ENCODE results near the gene UTY.
A peak's percentile ranks its signal among the peaks of the same experiment; 100 is the strongest.

The UTY gene

GRCh38 chrY:13435206-13435967 lies 44.4 kb downstream of the UTY start:
- Mint-ChIP-seq H3K27ac (peak overlapping the region; percentile 92), H3K4me1 (ENCODE audit: low read depth) (peaks cover 56% of the 10 kb centered on the region), H3K27me3 (no peaks in the 10 kb centered on the region), H3K9me3 (peaks cover 11% of the 10 kb centered on the region), H3K36me3 (ENCODE audit: low read depth) (peaks cover 51% of the 10 kb centered on the region), H3K4me3 (peak overlapping the region; percentile 84)

- H3K4me3 Mint-ChIP-seq: peak overlapping the region; percentile 5
- H3K36me3 Mint-ChIP-seq (ENCODE audit: low read depth): peaks cover 73% of the 10 kb centered on the region
- peaks cover 63% of the 10 kb centered on the region for H3K4me1 Mint-ChIP-seq (ENCODE audit: low read depth)
- H3K9me3 Mint-ChIP-seq: peaks cover 25% of the 10 kb centered on the region
- peak overlapping the region; percentile 82 for H3K27ac Mint-ChIP-seq
- no peaks in the 10 kb centered on the region for H3K27me3 Mint-ChIP-seq
These were observed 47.4 kb downstream of the UTY start for GRCh38 chrY:13432293-13433025.

GRCh38 chrY:13429551-13429950 lies 50.3 kb downstream of the UTY start:
- H3K36me3 Mint-ChIP-seq (ENCODE audit: low read depth): peaks cover 94% of the 10 kb centered on the region
- H3K9me3 Mint-ChIP-seq: peaks cover 35% of the 10 kb centered on the region
- no peak overlapping the region for H3K27ac Mint-ChIP-seq

GRCh38 chrY:13423281-13423732 lies 56.5 kb downstream of the UTY start:
- Mint-ChIP-seq H3K36me3 (ENCODE audit: low read depth) (peaks cover 59% of the 10 kb centered on the region), H3K4me1 (ENCODE audit: low read depth) (peaks cover 69% of the 10 kb centered on the region), H3K27me3 (no peaks in the 10 kb centered on the region), H3K4me3 (no peak overlapping the region), H3K27ac (no peak overlapping the region), H3K9me3 (peaks cover 16% of the 10 kb centered on the region)

More at GRCh38 chrY:13429551-13429950, 50.3 kb downstream of the UTY start:
- peaks cover 60% of the 10 kb centered on the region for H3K4me1 Mint-ChIP-seq (ENCODE audit: low read depth)
- H3K4me3 Mint-ChIP-seq: no peak overlapping the region
- H3K27me3 Mint-ChIP-seq: no peaks in the 10 kb centered on the region

- Mint-ChIP-seq H3K4me1 (ENCODE audit: low read depth) (peaks cover 44% of the 10 kb centered on the region), H3K27ac (peak overlapping the region; percentile 71), H3K9me3 (no peaks in the 10 kb centered on the region), H3K27me3 (no peaks in the 10 kb centered on the region), H3K36me3 (ENCODE audit: low read depth) (peaks cover 11% of the 10 kb centered on the region), H3K4me3 (no peak overlapping the region)
These were observed 62.8 kb downstream of the UTY start for GRCh38 chrY:13416869-13417661.

GRCh38 chrY:13415556-13415955 lies 64.3 kb downstream of the UTY start:
- Mint-ChIP-seq H3K4me3 (no peak overlapping the region), H3K9me3 (no peaks in the 10 kb centered on the region), H3K36me3 (ENCODE audit: low read depth) (peaks cover 11% of the 10 kb centered on the region), H3K27me3 (no peaks in the 10 kb centered on the region), H3K27ac (no peak overlapping the region), H3K4me1 (ENCODE audit: low read depth) (peaks cover 47% of the 10 kb centered on the region)

GRCh38 chrY:13398876-13399275 lies 81.0 kb downstream of the UTY start:
- peaks cover 4% of the 10 kb centered on the region for H3K4me1 Mint-ChIP-seq (ENCODE audit: low read depth)
- H3K27me3 Mint-ChIP-seq: no peaks in the 10 kb centered on the region
- no peak overlapping the region for H3K27ac Mint-ChIP-seq
- no peak overlapping the region for H3K4me3 Mint-ChIP-seq
- peaks cover 10% of the 10 kb centered on the region for H3K36me3 Mint-ChIP-seq (ENCODE audit: low read depth)
- no peaks in the 10 kb centered on the region for H3K9me3 Mint-ChIP-seq

GRCh38 chrY:13381110-13381683 lies 98.6 kb downstream of the UTY start:
- Mint-ChIP-seq H3K27me3 (no peaks in the 10 kb centered on the region), H3K27ac (peak overlapping the region; percentile 49), H3K4me1 (ENCODE audit: low read depth) (peaks cover 22% of the 10 kb centered on the region), H3K36me3 (ENCODE audit: low read depth) (peaks cover 29% of the 10 kb centered on the region), H3K4me3 (no peak overlapping the region), H3K9me3 (no peaks in the 10 kb centered on the region)

- peaks cover 7% of the 10 kb centered on the region for H3K36me3 Mint-ChIP-seq (ENCODE audit: low read depth)
- H3K4me3 Mint-ChIP-seq: peak overlapping the region; percentile 62
- no peaks in the 10 kb centered on the region for H3K9me3 Mint-ChIP-seq
- peak overlapping the region; percentile 79 for H3K27ac Mint-ChIP-seq
- H3K4me1 Mint-ChIP-seq (ENCODE audit: low read depth): peaks cover 21% of the 10 kb centered on the region
- H3K27me3 Mint-ChIP-seq: no peaks in the 10 kb centered on the region
These were observed 108.7 kb downstream of the UTY start for GRCh38 chrY:13370868-13371800.

- Mint-ChIP-seq H3K9me3 (no peaks in the 10 kb centered on the region), H3K36me3 (ENCODE audit: low read depth) (peaks cover 7% of the 10 kb centered on the region), H3K4me3 (peak overlapping the region; percentile 62), H3K4me1 (ENCODE audit: low read depth) (peaks cover 21% of the 10 kb centered on the region), H3K27me3 (no peaks in the 10 kb centered on the region), H3K27ac (peak overlapping the region; percentile 79)
These were observed 109.6 kb downstream of the UTY start for GRCh38 chrY:13370245-13370644.

- H3K9me3 Mint-ChIP-seq: no peaks in the 10 kb centered on the region
- no peak overlapping the region for H3K27ac Mint-ChIP-seq
- H3K4me1 Mint-ChIP-seq (ENCODE audit: low read depth): peaks cover 23% of the 10 kb centered on the region
- H3K27me3 Mint-ChIP-seq: no peaks in the 10 kb centered on the region
- no peak overlapping the region for H3K4me3 Mint-ChIP-seq
- H3K36me3 Mint-ChIP-seq (ENCODE audit: low read depth): peaks cover 7% of the 10 kb centered on the region
These were observed 111.4 kb downstream of the UTY start for GRCh38 chrY:13368513-13368845.

GRCh38 chrY:13363641-13364040 lies 116.2 kb downstream of the UTY start:
- Mint-ChIP-seq H3K27ac (no peak overlapping the region), H3K27me3 (no peaks in the 10 kb centered on the region), H3K36me3 (ENCODE audit: low read depth) (peaks cover 10% of the 10 kb centered on the region), H3K9me3 (no peaks in the 10 kb centered on the region), H3K4me3 (no peak overlapping the region), H3K4me1 (ENCODE audit: low read depth) (peaks cover 25% of the 10 kb centered on the region)

- peaks cover 28% of the 10 kb centered on the region for H3K4me1 Mint-ChIP-seq (ENCODE audit: low read depth)
- peaks cover 8% of the 10 kb centered on the region for H3K36me3 Mint-ChIP-seq (ENCODE audit: low read depth)
- no peak overlapping the region for H3K27ac Mint-ChIP-seq
- H3K9me3 Mint-ChIP-seq: no peaks in the 10 kb centered on the region
- no peak overlapping the region for H3K4me3 Mint-ChIP-seq
- H3K27me3 Mint-ChIP-seq: no peaks in the 10 kb centered on the region
These were observed 117.2 kb downstream of the UTY start for GRCh38 chrY:13362662-13363061.

All from stimulated activated naive CD8-positive, alpha-beta T cell treated with anti-CD3 and anti-CD28 coated beads, Interleukin-15, Interleukin-2, amounts not matched to agents 100 ng/mL and 50 ng/mL, for 24 hours (primary cell).